Colonic mucosa (tissue), 4 donors: Measurements from ENCODE around the gene OGA. TPM values are rescaled to one million over a fixed set of nuclear protein-coding genes. Genes with fewer than 3 reads are reported as not detected.
A peak's percentile ranks its signal among the peaks of the same experiment; 100 is the strongest.

Source experiments
- DNase-seq: peaks from one replicate; pipeline ENCODE4 v3.0.0-alpha.2; 2020
- H3K27ac ChIP-seq: fragments of 200-600 bp; one replicate; pipeline ENCODE4 v1.8.0; 2021
- H3K27me3 ChIP-seq: fragments of 200-600 bp; one replicate; pipeline ENCODE4 v1.8.0; 2021
- H3K36me3 ChIP-seq: fragments of 200-600 bp; one replicate; pipeline ENCODE4 v1.8.0; 2021
- H3K4me1 ChIP-seq: fragments of 200-600 bp; one replicate; pipeline ENCODE4 v1.8.0; 2021; ENCODE audit warnings: mild to moderate bottlenecking
- H3K4me3 ChIP-seq: fragments of 200-600 bp; one replicate; pipeline ENCODE4 v1.8.0; 2021
- H3K9ac ChIP-seq, 2 donors: one replicate each; pipeline ENCODE4 v1.7.0; 2013; ENCODE audit warnings: control low read depth in 2 of 2, low read depth in 2 of 2, low read length in 2 of 2
- H3K9me3 ChIP-seq: fragments of 200-600 bp; one replicate; pipeline ENCODE4 v1.8.0; 2021
- CTCF ChIP-seq: fragments of 200-600 bp; IDR thresholded peaks from one replicate; pipeline ENCODE4 v1.8.0; 2022; ENCODE audit warnings: antibody characterized with exemption, mild to moderate bottlenecking
- intact Hi-C: fragments of 100-400 bp; cut with DNase I; formaldehyde crosslinking; loops from one replicate; pipeline ENCODE4 v1.14.1; 2022
- total RNA-seq, 2 donors: library from RNA; stranded (reverse); fragmentation: NEBNext Ultra II Directional in 1 of 2; extraction: Animal tissue kit (Norgen Biotek cat#: 25700) in 1 of 2; gene quantifications; one replicate each; pipeline ENCODE4 v1.2.1, GENCODE V29; 2021
- donor health status: healthy.
- donor health status: DM: no; HTN: no; CAD: no.
- donor health status: DM: no; HTN: no; CAD: no.

The OGA gene
- total RNA-seq, 2 donors from 2014 or later: 70.4 to 77.8 TPM

GRCh38 chr10:101834341-101834740 is 16.1 kb upstream of the OGA start:
- intact Hi-C loops: no loop called here
- Histone ChIP-seq H3K9ac (no peak overlapping the region), H3K9me3 (no peaks in the 10 kb centered on the region), H3K4me3 (no peak overlapping the region), H3K4me1 (peaks cover 7% of the 10 kb centered on the region), H3K27me3 (no peaks in the 10 kb centered on the region), H3K27ac (no peak overlapping the region), H3K36me3 (no peaks in the 10 kb centered on the region)
- DNase-seq: no peak
- TF ChIP-seq CTCF: no peak

DNA sequence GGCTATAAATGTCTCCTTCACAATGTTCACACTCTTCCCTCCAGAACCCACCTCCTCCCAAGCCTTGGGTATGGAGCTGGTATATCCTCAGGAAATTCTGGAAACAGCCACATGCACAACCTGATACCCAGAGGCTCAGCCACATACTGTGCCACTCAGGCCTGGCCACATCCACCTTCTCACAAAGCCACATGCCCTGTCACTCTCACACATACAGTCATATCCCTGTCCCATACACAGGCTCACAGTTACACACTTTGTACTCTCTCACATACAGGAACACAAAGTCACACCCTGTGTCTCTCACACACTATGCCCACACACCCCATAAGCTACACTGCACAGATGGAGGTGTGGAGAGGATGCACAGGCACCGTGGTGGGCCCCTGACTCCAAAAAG is 15.2 kb upstream of the OGA start:
- Histone ChIP-seq H3K27me3 (no peaks in the 10 kb centered on the region), H3K27ac (no peak overlapping the region), H3K4me3 (no peak overlapping the region), H3K4me1 (peaks cover 7% of the 10 kb centered on the region), H3K9ac (no peak overlapping the region), H3K9me3 (no peaks in the 10 kb centered on the region), H3K36me3 (no peaks in the 10 kb centered on the region)
- intact Hi-C loops: no loop called here
- no peak for DNase-seq
- no peak for TF ChIP-seq CTCF

- no peak overlapping the region for H3K27ac ChIP-seq
- no peaks in the 10 kb centered on the region for H3K36me3 ChIP-seq
- no peak for DNase-seq
- H3K4me1 ChIP-seq: peaks cover 7% of the 10 kb centered on the region
- TF ChIP-seq CTCF: no peak
- no peak overlapping the region for H3K4me3 ChIP-seq
- H3K27me3 ChIP-seq: no peaks in the 10 kb centered on the region
- H3K9ac ChIP-seq: no peak overlapping the region
- no peaks in the 10 kb centered on the region for H3K9me3 ChIP-seq
- intact Hi-C loops: no loop called here
Observed at GRCh38 chr10:101832325-101832771, 14.1 kb upstream of the OGA start.

DNA sequence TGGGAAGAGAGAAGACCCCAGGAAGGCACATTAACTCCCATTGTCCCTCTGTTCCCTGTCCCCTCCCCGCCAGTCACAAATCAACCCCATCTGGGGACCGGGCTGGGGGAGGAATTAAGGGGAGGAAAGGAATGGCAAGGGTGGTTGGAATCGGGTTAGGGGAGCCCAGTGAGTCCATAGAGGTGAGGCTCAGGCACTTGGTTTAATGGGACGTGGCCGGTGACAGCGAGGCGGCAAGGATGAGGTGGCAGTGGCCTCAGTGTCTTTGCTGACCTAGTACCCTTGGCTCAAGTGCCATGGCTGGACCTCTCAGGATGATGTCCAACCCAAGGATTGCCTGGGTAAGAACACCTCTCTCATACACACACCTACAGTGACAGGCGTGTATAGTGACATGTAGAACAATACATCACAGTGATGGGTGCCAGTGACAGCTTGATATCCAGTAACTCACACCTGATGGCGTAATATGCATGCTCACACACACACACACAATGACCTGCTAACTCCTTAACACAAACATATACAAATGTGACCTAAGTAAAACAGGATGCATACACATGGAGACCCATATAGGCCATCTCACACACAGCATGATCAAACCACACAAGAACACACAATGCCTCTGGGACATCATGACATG is 13.0 kb upstream of the OGA start:
- intact Hi-C loops: no loop called here
- H3K27ac ChIP-seq: peak overlapping the region; percentile 50
- H3K4me1 ChIP-seq: peaks cover 7% of the 10 kb centered on the region
- TF ChIP-seq CTCF: no peak
- H3K4me3 ChIP-seq: peak overlapping the region; percentile 53
- H3K27me3 ChIP-seq: no peaks in the 10 kb centered on the region
- H3K9me3 ChIP-seq: no peaks in the 10 kb centered on the region
- H3K9ac ChIP-seq: peak overlapping the region; percentile 47 to 54
- no peaks in the 10 kb centered on the region for H3K36me3 ChIP-seq
- DNase-seq: no peak

GRCh38 chr10:101830322-101831168 is 12.3 kb upstream of the OGA start:
- H3K4me1 ChIP-seq: peaks cover 7% of the 10 kb centered on the region
- no peak for TF ChIP-seq CTCF
- H3K4me3 ChIP-seq: peak overlapping the region; percentile 53
- peak overlapping the region; percentile 47 to 54 for H3K9ac ChIP-seq
- no peaks in the 10 kb centered on the region for H3K27me3 ChIP-seq
- peak overlapping the region; percentile 50 for H3K27ac ChIP-seq
- H3K36me3 ChIP-seq: no peaks in the 10 kb centered on the region
- no peaks in the 10 kb centered on the region for H3K9me3 ChIP-seq
- intact Hi-C loops: no loop called here
- peak; percentile 95 for DNase-seq
